Ovary (tissue), 3 donors: ENCODE measurements around the gene KL.

Experiments used
- CTCF ChIP-seq, 3 donors: fragments of 450-650 bp in 2 of 3; fragments of 200-600 bp in 1 of 3; IDR thresholded peaks; one replicate each; pipeline versions ENCODE4 v1.5.1 to v1.8.0; 2016 to 2022; ENCODE audit warnings: antibody characterized with exemption in 3 of 3, mild to moderate bottlenecking in 1 of 3
- EP300 ChIP-seq: sonication (generic); formaldehyde crosslinking; IDR thresholded peaks from one replicate; pipeline ENCODE4 v1.6.1; 2017; ENCODE audit warnings: antibody characterized with exemption
- POLR2A ChIP-seq: fragments of 450-650 bp; IDR thresholded peaks from one replicate; pipeline ENCODE4 v1.6.1; 2017; ENCODE audit warnings: antibody characterized with exemption, mild to moderate bottlenecking, moderate library complexity
- donor health status: DM: no; HTN: no; CAD: no.

GRCh38 chr13:33101835-33102234 lies 85.6 kb downstream of the KL start:
- TF ChIP-seq CTCF (IDR thresholded peaks at IDR 0.05) (no peak), EP300 (no peak), POLR2A (no peak)
